Upper lobe of right lung (tissue), 1 donor: Measurements from ENCODE around the gene C16orf92. TPM values are rescaled to one million over a fixed set of nuclear protein-coding genes. Genes with fewer than 3 reads are reported as not detected.

Experiments used
- ATAC-seq: fragments of 200-7000 bp; cut with Tn5 transposase; one replicate; pipeline ENCODE4 v1.9.1; 2020; ENCODE audit warnings: mild to moderate bottlenecking, moderate library complexity
- DNase-seq: peaks from one replicate; pipeline ENCODE4 v3.0.0-alpha.2; 2020
- H3K27ac ChIP-seq: fragments of 200-600 bp; one replicate; pipeline ENCODE4 v1.8.0; 2022
- H3K27me3 ChIP-seq: fragments of 200-600 bp; one replicate; pipeline ENCODE4 v1.8.0; 2022; ENCODE audit warnings: mild to moderate bottlenecking
- H3K36me3 ChIP-seq: fragments of 200-600 bp; one replicate; pipeline ENCODE4 v1.8.0; 2022
- H3K4me1 ChIP-seq: fragments of 200-600 bp; one replicate; pipeline ENCODE4 v1.8.0; 2022
- H3K4me3 ChIP-seq: fragments of 200-600 bp; one replicate; pipeline ENCODE4 v1.8.0; 2022; ENCODE audit warnings: mild to moderate bottlenecking
- H3K9me3 ChIP-seq: fragments of 200-600 bp; one replicate; pipeline ENCODE4 v1.8.0; 2022
- CTCF ChIP-seq: fragments of 200-600 bp; IDR thresholded peaks from one replicate; pipeline ENCODE4 v1.8.0; 2022; ENCODE audit warnings: antibody characterized with exemption
- intact Hi-C: fragments of 100-400 bp; cut with DNase I; formaldehyde crosslinking; loops from one replicate; pipeline ENCODE4 v1.11.0; 2022
- total RNA-seq: library from RNA; stranded (reverse); fragmentation: NEBNext Ultra II Directional; extraction: Animal tissue kit (Norgen Biotek cat#: 25700); gene quantifications from one replicate; pipeline ENCODE4 v1.2.1, GENCODE V29; 2021
- donor health status: DM: no; HTN: yes; CAD: no; lungs with severe emphysema.

Gene C16orf92
- total RNA-seq, 1 donor from 2014 or later: not detected

GRCh38 chr16:30070490-30070889 is 47.5 kb downstream of the C16orf92 start:
- H3K36me3 ChIP-seq: peaks cover 64% of the 10 kb centered on the region

More at GRCh38 chr16:30070490-30070889, 47.5 kb downstream of the C16orf92 start:
- Histone ChIP-seq H3K9me3 (no peaks in the 10 kb centered on the region), H3K4me3 (no peak overlapping the region), H3K4me1 (peaks cover 38% of the 10 kb centered on the region), H3K27me3 (no peaks in the 10 kb centered on the region), H3K27ac (no peak overlapping the region)
- TF ChIP-seq CTCF: no peak
- no peak for DNase-seq
- intact Hi-C loops: no loop called here
- ATAC-seq: no peak

Other genes starting within 250 kb of the C16orf92 start
- not detected for gene ZG16, start 244.9 kb upstream of the C16orf92 start, total RNA-seq
- 19.8 TPM for gene KIF22, start 232.4 kb upstream of the C16orf92 start, total RNA-seq
- 148 TPM for gene MAZ, start 216.7 kb upstream of the C16orf92 start, total RNA-seq
- gene PRRT2, start 211.0 kb upstream of the C16orf92 start, total RNA-seq: 2.7 TPM
- gene PAGR1, start 207.0 kb upstream of the C16orf92 start, total RNA-seq: 15.2 TPM
- gene MVP, start 202.7 kb upstream of the C16orf92 start, total RNA-seq: 247 TPM
- 83.2 TPM for gene CDIPT, start 160.0 kb upstream of the C16orf92 start, total RNA-seq
- 11.9 TPM for gene SEZ6L2, start 123.6 kb upstream of the C16orf92 start, total RNA-seq
- 4.4 TPM for gene ASPHD1, start 122.7 kb upstream of the C16orf92 start, total RNA-seq
- 23.5 TPM for gene KCTD13, start 97.0 kb upstream of the C16orf92 start, total RNA-seq
- gene TMEM219, start 61.1 kb upstream of the C16orf92 start, total RNA-seq: 133 TPM
- 75.4 TPM for gene TAOK2, start 49.3 kb upstream of the C16orf92 start, total RNA-seq
- gene HIRIP3, start 27.6 kb upstream of the C16orf92 start, total RNA-seq: 20.3 TPM
- 65.3 TPM for gene INO80E, start 27.0 kb upstream of the C16orf92 start, total RNA-seq
- 2.6 TPM for gene DOC2A, start 12.2 kb upstream of the C16orf92 start, total RNA-seq
- not detected for gene TLCD3B, start 8.1 kb downstream of the C16orf92 start, total RNA-seq
- 689 TPM for gene ALDOA, start 42.6 kb downstream of the C16orf92 start, total RNA-seq
- gene PPP4C, start 52.8 kb downstream of the C16orf92 start, total RNA-seq: 74.2 TPM
- 1.4 TPM for gene TBX6, start 68.7 kb downstream of the C16orf92 start, total RNA-seq
- gene YPEL3, start 73.0 kb downstream of the C16orf92 start, total RNA-seq: 93.6 TPM
- gene GDPD3, start 90.3 kb downstream of the C16orf92 start, total RNA-seq: 11.5 TPM
- 93.7 TPM for gene MAPK3, start 100.0 kb downstream of the C16orf92 start, total RNA-seq
- gene CORO1A, start 160.4 kb downstream of the C16orf92 start, total RNA-seq: 70.0 TPM
- gene BOLA2B, start 170.5 kb downstream of the C16orf92 start, total RNA-seq: 59.3 TPM
- gene SLX1A, start 170.7 kb downstream of the C16orf92 start, total RNA-seq: 49.4 TPM
- gene SULT1A3, start 176.1 kb downstream of the C16orf92 start, total RNA-seq: 10.6 TPM
- 19.9 TPM for gene NPIPB13, start 225.3 kb downstream of the C16orf92 start, total RNA-seq